HG02970 (cell line): ENCODE data around the gene PCGF5.
A peak's percentile ranks its signal among the peaks of the same experiment; 100 is the strongest.
"Not testable (repeated sequence)": the region's sequence is repeated elsewhere in the genome, so short reads cannot be mapped to it uniquely, and the experiment has no call there.

ENCODE experiments used
- ATAC-seq: cut with Tn5 transposase; IDR thresholded peaks from one replicate; pipeline ENCODE4 v1.9.1; 2021; ENCODE audit warnings: mild to moderate bottlenecking, moderate library complexity, moderate number of reproducible peaks; ENCODE audit not compliant: unreplicated experiment, low FRiP score

Gene PCGF5

GRCh38 chr10:91208642-91209041 lies 11.8 kb upstream of the PCGF5 start:
- no peak for ATAC-seq

DNA sequence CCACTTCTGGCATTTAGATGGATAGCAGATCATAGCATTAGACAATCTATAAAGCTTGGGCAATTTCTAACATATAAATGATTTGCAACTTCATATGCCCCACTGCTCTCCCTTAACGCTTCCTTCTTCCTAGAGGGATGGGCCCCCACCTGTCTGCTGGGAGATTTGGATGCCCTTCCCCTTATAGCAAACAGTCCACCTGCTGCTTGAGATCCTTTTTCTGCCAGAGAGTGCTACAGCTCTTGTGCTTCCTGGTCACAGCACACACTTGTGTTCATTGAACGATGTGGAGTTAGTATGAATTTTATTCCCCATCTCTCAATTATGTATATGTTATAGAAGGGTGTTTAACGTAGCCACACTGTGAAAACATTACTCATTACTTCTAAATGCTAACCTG lies 10.4 kb upstream of the PCGF5 start:
- no peak for ATAC-seq

- peak; percentile 70 for ATAC-seq
Measured at GRCh38 chr10:91210435-91210834, 10.0 kb upstream of the PCGF5 start.

DNA sequence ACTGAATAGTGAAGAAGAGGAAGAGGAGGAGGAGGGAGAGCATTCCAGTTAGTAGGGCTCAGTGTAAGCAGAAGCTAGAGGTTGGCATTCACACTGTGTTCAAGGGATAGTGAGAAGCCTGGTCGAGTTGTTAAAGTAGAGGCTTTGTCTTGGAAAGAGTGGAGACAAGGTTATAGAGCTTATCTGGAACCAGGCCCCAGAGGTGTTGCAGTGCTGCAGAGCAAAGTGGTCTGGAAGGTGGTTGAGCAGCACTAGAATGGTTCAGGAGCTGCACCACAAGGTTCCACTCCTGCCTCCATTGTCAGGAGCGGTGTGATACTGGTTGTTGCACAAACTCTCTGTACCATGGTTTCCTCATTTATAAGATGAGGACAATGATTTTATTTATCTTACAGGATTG lies 8.8 kb upstream of the PCGF5 start:
- no peak for ATAC-seq

DNA sequence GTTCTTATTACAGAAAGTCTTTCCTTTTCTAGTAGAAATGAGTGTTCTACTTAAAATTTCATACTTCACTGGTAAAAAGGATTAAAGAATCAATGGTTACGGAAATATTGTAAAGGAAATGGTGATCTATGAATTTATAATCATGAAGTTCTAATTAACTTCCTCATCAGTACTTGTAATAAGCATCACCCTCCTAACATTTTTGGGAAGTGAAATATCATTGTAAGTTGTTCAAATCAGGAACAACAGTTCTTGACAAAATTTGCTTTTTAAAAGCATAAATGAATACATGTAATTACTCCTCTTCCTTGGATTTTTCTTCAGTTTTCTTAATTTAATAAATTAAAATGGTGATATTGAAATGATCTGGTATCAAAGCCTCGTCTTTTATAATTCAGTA lies 5.6 kb upstream of the PCGF5 start:
- no peak for ATAC-seq

DNA sequence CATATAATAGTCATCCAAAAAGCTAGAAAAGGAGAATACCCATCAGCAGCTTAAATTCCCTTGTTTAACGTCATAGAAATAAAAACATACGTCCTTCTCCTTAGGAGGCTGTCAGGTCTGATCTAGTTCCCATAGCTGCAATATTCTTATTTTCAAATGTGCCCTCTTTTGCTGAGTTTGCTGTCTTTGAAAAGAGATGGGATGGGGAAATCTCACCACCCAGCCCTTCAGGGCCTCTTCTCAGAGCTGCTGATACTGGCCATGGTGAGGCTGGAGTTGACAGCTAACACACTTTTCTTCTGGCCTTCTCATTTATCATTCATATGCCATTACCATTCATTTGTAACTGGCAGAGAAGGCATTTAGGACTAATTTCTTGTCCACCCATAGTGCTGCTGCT lies 5.1 kb upstream of the PCGF5 start:
- ATAC-seq, result no peak

DNA sequence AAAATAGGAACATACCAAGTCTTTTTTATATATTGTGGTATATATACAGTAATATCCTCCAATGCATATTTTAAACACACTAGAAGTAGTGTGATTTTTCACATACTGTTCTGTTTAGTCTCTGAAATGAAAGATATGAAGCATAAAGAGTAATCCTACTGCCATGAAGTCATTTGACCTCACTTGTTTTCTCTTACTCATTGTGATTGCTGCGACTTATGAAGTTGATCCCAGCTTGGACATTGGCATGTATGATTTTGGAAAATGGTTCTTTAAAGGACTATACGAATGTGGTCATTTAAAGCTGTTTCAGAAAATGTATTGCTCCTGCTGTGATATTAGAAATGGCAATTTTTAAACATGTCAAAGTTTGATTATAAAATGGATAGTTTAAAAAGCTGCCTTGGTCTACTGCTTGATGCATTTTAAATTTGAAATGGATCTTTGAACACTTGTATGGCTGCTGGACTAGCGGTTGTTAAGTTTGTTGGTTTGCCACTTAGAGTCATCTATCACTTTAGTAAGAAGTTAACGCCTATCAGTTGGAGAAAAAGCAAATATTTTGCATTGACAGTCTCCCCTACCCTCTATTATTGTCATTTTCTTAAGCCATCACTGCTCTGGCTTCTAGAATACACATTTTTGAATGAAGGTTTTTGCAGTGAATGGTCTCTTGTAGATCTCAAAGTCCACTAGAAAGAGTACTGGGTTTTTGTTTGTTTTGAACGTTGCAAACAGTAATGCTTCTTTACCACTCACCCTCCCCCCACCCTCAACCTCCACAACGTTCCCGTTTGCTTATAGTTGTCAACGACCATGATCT lies 881 bp upstream of the PCGF5 start:
- ATAC-seq, result no peak

DNA sequence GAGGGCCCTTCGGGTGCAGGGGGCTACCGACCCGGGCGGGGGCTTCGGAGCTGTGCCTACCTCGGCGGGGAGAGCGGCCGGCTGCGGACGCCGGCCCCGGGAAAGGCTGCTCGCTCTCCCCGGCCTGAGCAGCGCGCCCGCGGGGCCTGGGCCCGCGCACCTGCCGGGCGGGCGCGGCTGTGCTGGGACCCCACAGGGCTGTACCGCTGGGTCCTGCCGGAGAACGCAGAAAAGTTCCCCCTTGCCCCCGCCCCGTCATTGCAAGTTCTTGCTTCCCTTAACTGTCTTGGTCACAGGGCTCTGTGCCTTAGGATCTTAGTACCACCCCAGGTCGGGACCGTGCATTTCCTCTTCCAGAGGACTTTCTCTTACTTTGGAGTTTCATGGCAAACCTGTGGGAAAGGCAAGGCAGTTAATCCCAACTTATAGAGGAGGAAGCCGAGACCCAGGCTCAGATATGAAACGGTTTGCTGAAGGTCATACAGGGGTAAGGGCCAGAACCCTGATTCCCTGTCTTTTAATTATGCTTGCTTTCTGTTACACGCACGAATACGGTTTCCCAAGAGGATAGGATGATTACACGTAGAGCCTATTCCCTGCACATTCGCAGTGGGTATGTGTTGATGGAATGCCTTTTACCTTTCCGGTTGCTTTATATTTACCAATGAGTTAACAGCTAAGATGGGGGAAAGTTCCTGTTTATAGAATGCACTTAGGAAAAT lies 652 bp downstream of the PCGF5 start:
- no peak for ATAC-seq

GRCh38 chr10:91226093-91226492 lies 5.6 kb downstream of the PCGF5 start:
- ATAC-seq, result no peak

- no peak for ATAC-seq
Measured at GRCh38 chr10:91227576-91227975, 7.1 kb downstream of the PCGF5 start.

- ATAC-seq, result no peak
Measured at GRCh38 chr10:91229683-91230082, 9.2 kb downstream of the PCGF5 start.

DNA sequence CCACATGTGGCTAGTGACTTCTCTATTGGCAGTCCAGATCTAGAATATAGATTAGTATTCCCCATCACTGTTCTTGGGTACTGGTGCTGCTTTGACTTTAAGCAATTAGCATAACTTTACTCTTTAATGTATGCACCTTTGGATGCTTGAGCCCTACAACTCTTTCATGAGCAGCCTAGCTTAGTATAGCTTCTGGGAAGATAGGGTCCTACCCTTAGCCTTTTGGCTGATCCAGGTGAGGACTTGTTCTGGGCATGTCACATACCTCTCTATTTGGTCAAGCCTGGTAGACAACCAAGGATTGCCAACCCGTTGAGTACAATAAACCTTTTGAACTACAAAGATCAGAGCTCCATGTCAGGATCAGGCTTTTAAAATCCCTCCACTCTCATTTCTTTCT lies 17.7 kb downstream of the PCGF5 start:
- no peak for ATAC-seq

DNA sequence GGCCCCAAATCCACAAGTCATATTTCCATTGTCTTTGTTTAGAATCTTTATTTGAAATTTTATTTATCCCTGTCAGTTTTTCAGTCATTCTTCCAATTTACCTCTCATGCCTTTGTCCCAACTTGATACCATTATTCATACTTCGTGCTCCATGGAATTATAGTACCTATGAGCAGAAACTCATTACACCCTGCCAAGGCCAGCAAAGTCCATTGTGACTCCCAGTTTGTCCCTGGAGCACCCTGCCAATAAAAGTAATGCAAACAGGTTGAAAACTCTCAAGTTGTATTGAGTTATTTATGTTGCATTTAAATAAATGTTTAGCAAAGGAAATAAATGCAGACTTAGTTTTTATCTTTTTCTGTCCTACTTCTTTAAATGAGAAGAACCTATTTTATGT lies 19.3 kb downstream of the PCGF5 start:
- ATAC-seq, result no peak

DNA sequence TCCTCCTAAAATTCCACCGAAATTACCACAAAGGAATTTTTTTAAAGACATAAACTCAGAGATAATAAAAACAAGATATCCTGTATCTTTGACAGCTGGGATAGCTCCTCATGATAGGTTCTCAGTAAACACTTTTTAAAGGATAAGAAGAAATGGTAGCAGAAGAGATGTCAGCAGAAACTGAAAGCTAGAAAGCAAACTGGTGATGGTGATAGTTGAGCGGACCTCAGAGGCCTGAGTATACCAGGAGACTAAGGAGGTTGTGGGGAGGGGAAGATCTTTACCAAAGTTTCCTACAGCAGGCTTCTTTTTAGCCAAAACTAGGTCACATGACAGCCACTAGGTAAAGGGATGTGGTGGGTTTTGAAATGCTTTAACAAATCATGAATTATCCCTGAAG lies 22.5 kb downstream of the PCGF5 start:
- no peak for ATAC-seq

DNA sequence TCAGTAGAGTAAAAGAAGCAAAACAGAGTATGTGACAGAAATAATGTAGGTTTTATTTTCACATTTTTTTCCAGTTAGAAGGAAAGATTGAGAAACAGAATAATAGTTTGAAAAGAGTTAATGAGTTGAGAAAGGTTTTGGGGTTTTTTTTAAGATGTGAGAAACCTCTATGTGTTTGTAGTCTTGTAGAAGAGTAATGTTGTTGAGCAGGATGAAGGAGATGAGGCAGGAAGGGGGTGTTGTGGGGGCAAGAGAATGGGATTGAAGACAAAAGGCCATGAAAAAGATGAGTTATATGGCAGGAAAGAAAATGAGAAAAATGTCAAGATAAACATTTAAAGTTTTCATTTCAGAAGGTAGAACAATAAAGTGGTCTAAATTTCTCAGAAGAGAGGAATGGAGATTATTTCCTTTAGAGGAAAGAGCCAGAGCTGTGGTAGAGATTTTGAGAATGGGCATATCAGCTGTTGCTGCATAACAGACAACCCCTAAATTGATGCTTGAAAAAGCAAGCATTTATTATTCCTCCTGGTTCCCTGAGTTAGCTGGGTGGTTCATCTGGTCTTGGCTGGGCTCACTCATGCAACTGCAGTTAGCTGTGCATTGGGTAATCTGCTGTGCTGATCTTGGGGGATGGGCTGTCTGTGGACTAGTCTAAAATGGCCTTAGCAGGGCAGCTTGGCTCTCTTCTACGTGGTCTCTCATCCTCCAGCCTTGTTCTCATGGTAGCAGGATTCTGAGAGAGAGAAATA lies 27.1 kb downstream of the PCGF5 start:
- no peak for ATAC-seq

- ATAC-seq, result no peak
Measured at GRCh38 chr10:91249700-91250099, 29.2 kb downstream of the PCGF5 start.

- no peak for ATAC-seq
Measured at GRCh38 chr10:91250341-91250740, 29.9 kb downstream of the PCGF5 start.

DNA sequence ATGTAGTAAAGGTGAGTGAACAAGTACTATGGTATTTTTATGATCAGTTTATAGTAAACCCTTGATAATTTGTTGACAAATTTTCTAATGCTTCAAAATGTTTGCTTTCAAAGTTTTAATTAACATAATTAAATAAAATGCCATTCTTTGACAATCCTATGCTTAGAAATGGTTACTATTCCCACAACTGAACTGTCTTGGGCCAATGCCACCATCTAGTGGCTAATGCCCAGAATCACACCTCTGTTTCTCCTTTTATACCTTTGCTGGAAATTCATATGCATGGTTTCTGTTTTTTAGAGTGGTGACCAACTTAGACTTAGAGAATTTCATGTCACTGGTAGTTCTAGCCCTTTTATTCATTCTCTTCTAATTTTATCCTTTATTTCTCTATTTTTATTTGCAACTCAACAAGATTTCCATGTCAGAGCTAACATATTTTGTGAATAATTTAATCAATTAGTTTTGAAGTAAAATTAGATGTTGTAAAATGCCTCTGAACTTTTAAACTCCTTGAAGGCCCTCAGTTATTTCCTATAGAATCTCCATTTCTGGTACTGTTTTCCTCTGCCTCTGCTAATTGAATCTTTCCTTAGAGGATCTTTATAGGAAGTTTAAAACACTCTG lies 31.1 kb downstream of the PCGF5 start:
- no peak for ATAC-seq

GRCh38 chr10:91253300-91253699 lies 32.8 kb downstream of the PCGF5 start:
- ATAC-seq, result no peak

GRCh38 chr10:91257310-91257709 lies 36.8 kb downstream of the PCGF5 start:
- no peak for ATAC-seq

DNA sequence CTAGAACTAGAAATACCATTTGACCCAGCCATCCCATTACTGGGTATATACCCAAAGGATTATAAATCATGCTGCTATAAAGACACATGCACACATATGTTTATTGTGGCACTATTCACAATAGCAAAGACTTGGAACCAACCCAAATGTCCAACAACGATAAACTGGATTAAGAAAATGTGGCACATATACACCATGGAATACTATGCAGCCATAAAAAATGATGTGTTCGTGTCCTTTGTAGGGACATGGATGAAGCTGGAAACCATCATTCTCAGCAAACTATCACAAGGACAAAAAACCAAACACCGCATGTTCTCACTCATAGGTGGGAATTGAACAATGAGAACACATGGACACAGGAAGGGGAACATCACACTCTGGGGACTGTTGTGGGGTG lies 40.0 kb downstream of the PCGF5 start:
- not testable (repeated sequence) for ATAC-seq
